ENCODE results near the gene WNT16.

GRCh38 chr7:121288894-121289293 lies 39.9 kb upstream of the WNT16 start:
- no peak for TF ChIP-seq EP300 (IDR thresholded peaks at IDR 0.05; ENCODE audit: borderline replicate concordance)
- no peak for TF ChIP-seq NFIC (IDR thresholded peaks at IDR 0.05)
- TF ChIP-seq MAX (IDR thresholded peaks at IDR 0.05), result no peak
- no peak for TF ChIP-seq RAD21 (IDR thresholded peaks at IDR 0.05; ENCODE audit: low read depth)

All from Ishikawa (cell line).